Ascending aorta (tissue), 2 donors: ENCODE measurements around the gene WDR70. TPM values are rescaled to one million over a fixed set of nuclear protein-coding genes. Genes with fewer than 3 reads are reported as not detected.

Experiments used
- DNase-seq, 2 donors: peaks; one replicate each; pipeline ENCODE4 v3.0.0-alpha.2; 2019; ENCODE audit warnings: low spot score in 2 of 2
- H3K27ac ChIP-seq, 2 donors: fragments of 200-600 bp; sonication (generic); one replicate each; pipeline ENCODE4 v1.5.1; 2016 to 2017; ENCODE audit warnings: mild to moderate bottlenecking in 1 of 2
- H3K27me3 ChIP-seq: fragments of 200-600 bp; sonication (generic); one replicate; pipeline ENCODE4 v1.5.1; 2017
- H3K36me3 ChIP-seq, 2 donors: fragments of 200-600 bp; sonication (generic); one replicate each; pipeline ENCODE4 v1.5.1; 2016
- H3K4me1 ChIP-seq, 2 donors: fragments of 200-600 bp; sonication (generic); one replicate each; pipeline ENCODE4 v1.5.1; 2016 to 2017; ENCODE audit warnings: mild to moderate bottlenecking in 1 of 2
- H3K4me3 ChIP-seq, 2 donors: fragments of 200-600 bp; sonication (generic); one replicate each; pipeline ENCODE4 v1.5.1; 2016 to 2017; ENCODE audit warnings: mild to moderate bottlenecking in 1 of 2
- H3K9me3 ChIP-seq, 2 donors: fragments of 200-600 bp; sonication (generic); one replicate each; pipeline ENCODE4 v1.5.1; 2016
- intact Hi-C: fragments of 100-400 bp; cut with DNase I; formaldehyde crosslinking; loops from one replicate; pipeline ENCODE4 v1.15.1; 2023
- total RNA-seq: library from RNA; depleted of rRNA; stranded (reverse); fragments of >200 nt; gene quantifications from one replicate; pipeline ENCODE4 v1.1.0, GENCODE V29; 2016
- TF ChIP-seq, protein P1 (sequence below), 3 experiments: fragments of 200-600 bp in 2 of 3; fragments of 450-650 bp in 1 of 3; sonication (generic) in 2 of 3; IDR thresholded peaks; one replicate each; pipeline ENCODE4 v1.5.1; 2016 to 2019; ENCODE audit warnings: antibody characterized with exemption in 3 of 3, mild to moderate bottlenecking in 1 of 3, moderate library complexity in 1 of 3

Gene WDR70
- total RNA-seq, 1 donor from 2014 or later, result 8.7 TPM

GRCh38 chr5:37801521-37801920 lies 422.4 kb downstream of the WDR70 start:
- H3K4me1 ChIP-seq, result no peaks in the 10 kb centered on the region
- no peaks in the 10 kb centered on the region for H3K36me3 ChIP-seq
- H3K27me3 ChIP-seq, result no peaks in the 10 kb centered on the region
- H3K27ac ChIP-seq, result no peak overlapping the region
- intact Hi-C loops, result no loop called here
- TF ChIP-seq, protein P1, sequence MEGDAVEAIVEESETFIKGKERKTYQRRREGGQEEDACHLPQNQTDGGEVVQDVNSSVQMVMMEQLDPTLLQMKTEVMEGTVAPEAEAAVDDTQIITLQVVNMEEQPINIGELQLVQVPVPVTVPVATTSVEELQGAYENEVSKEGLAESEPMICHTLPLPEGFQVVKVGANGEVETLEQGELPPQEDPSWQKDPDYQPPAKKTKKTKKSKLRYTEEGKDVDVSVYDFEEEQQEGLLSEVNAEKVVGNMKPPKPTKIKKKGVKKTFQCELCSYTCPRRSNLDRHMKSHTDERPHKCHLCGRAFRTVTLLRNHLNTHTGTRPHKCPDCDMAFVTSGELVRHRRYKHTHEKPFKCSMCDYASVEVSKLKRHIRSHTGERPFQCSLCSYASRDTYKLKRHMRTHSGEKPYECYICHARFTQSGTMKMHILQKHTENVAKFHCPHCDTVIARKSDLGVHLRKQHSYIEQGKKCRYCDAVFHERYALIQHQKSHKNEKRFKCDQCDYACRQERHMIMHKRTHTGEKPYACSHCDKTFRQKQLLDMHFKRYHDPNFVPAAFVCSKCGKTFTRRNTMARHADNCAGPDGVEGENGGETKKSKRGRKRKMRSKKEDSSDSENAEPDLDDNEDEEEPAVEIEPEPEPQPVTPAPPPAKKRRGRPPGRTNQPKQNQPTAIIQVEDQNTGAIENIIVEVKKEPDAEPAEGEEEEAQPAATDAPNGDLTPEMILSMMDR (IDR thresholded peaks at IDR 0.05), result no peak
- no peak overlapping the region for H3K4me3 ChIP-seq
- H3K9me3 ChIP-seq, result no peaks in the 10 kb centered on the region
- DNase-seq, result no peak

Other genes with a start within 250 kb of the WDR70 start
- gene CPLANE1, start 129.9 kb upstream of the WDR70 start, total RNA-seq, result 13.1 TPM
- gene NUP155, start 8.2 kb upstream of the WDR70 start, total RNA-seq, result 62.3 TPM